Body of pancreas (tissue), 4 donors: Measurements from ENCODE around the gene IRAK4. TPM values are rescaled to one million over a fixed set of nuclear protein-coding genes. Genes with fewer than 3 reads are reported as not detected.

ENCODE experiments used
- ATAC-seq: fragments of 150-250 bp; one replicate; pipeline ENCODE4 v1.9.1; 2016
- DNase-seq, 4 donors: peaks; one replicate each; pipeline ENCODE4 v3.0.0-alpha.2; 2019
- H3K27ac ChIP-seq, 4 donors: fragments of 200-600 bp; sonication (generic); 1 replicate in 3 of 4; 2 replicates in 1 of 4; pipeline versions ENCODE4 v1.5.1 to v1.6.1; 2016 to 2019; ENCODE audit warnings: mild to moderate bottlenecking in 1 of 4, mixed read lengths in 1 of 4, moderate library complexity in 1 of 4
- H3K27me3 ChIP-seq, 2 donors: fragments of 200-600 bp; sonication (generic); one replicate each; pipeline ENCODE4 v1.6.0; 2016; ENCODE audit warnings: mild to moderate bottlenecking in 1 of 2
- H3K36me3 ChIP-seq, 2 donors: fragments of 200-600 bp; sonication (generic); replicated peaks in 1 of 2; 2 replicates each; pipeline ENCODE4 v1.5.1; 2016; ENCODE audit warnings: low read depth in 2 of 2; ENCODE audit not compliant: insufficient read depth in 1 of 2
- H3K4me1 ChIP-seq: fragments of 200-600 bp; sonication (generic); one replicate; pipeline ENCODE4 v1.6.0; 2016
- H3K4me3 ChIP-seq, 2 donors: fragments of 200-600 bp; sonication (generic); 1 replicate in 1 of 2; 2 replicates in 1 of 2; pipeline ENCODE4 v1.5.1; 2016 to 2019
- H3K9me3 ChIP-seq, 3 donors: fragments of 200-600 bp; sonication (generic); 1 replicate in 2 of 3; 2 replicates in 1 of 3; pipeline ENCODE4 v1.5.1; 2016
- POLR2A ChIP-seq, 3 donors: fragments of 450-650 bp; IDR thresholded peaks; one replicate each; pipeline ENCODE4 v1.6.1; 2016; ENCODE audit warnings: antibody characterized with exemption in 3 of 3, mild to moderate bottlenecking in 2 of 3
- WGBS, 2 donors: methylation state at CpG; one replicate each; pipeline ENCODE4 v1.1.5; 2017; 5-methylcytosine and 5-hydroxymethylcytosine counted together
- intact Hi-C: fragments of 100-400 bp; cut with DNase I; formaldehyde crosslinking; loops from one replicate; pipeline ENCODE4 v1.15.1; 2023
- total RNA-seq, 2 donors: library from RNA; depleted of rRNA; stranded (reverse); fragments of >200 nt; gene quantifications; one replicate each; pipeline ENCODE4 v1.1.0, GENCODE V29; 2016
- TF ChIP-seq, protein P1 (sequence below), 7 experiments: fragments of 450-650 bp in 4 of 7; fragments of 200-600 bp in 3 of 7; sonication (generic) in 3 of 7; IDR thresholded peaks; one replicate each; pipeline ENCODE4 v1.5.1; 2016 to 2019; ENCODE audit warnings: antibody characterized with exemption in 7 of 7

IRAK4 gene
- total RNA-seq, 2 donors from 2014 or later: 17.5 to 33.7 TPM

DNA sequence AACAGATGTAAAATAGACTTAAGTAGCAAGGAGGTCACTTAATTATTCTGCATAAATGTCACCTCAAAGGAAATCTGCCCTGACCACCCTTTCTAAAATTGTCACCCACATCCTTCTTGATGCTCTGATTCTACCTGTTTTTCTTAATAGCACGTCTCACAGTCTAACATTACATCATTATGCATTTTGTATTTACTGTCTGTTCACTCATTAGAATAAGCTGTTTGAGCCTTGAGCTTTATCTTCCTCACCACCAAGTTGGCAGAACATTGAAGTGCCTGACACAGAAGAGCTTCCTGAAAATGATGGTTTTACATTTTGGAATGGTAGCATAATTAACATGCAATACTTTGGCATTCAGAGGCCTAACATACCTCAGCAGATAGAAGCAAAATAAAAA, 68.3 kb downstream of the IRAK4 start:
- DNase-seq (no peak), ATAC-seq (no peak)
- no peaks in the 10 kb centered on the region for H3K4me1 ChIP-seq
- 77 to 92% methylated on average over 1 of the region's 1 CpG for WGBS, 2 donors
- H3K27me3 ChIP-seq: no peaks in the 10 kb centered on the region
- TF ChIP-seq, protein P1, sequence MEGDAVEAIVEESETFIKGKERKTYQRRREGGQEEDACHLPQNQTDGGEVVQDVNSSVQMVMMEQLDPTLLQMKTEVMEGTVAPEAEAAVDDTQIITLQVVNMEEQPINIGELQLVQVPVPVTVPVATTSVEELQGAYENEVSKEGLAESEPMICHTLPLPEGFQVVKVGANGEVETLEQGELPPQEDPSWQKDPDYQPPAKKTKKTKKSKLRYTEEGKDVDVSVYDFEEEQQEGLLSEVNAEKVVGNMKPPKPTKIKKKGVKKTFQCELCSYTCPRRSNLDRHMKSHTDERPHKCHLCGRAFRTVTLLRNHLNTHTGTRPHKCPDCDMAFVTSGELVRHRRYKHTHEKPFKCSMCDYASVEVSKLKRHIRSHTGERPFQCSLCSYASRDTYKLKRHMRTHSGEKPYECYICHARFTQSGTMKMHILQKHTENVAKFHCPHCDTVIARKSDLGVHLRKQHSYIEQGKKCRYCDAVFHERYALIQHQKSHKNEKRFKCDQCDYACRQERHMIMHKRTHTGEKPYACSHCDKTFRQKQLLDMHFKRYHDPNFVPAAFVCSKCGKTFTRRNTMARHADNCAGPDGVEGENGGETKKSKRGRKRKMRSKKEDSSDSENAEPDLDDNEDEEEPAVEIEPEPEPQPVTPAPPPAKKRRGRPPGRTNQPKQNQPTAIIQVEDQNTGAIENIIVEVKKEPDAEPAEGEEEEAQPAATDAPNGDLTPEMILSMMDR (IDR thresholded peaks at IDR 0.05): no peak
- TF ChIP-seq POLR2A (IDR thresholded peaks at IDR 0.05): no peak
- intact Hi-C loops: no loop called here
- H3K27ac ChIP-seq: no peak overlapping the region
- H3K9me3 ChIP-seq: no peaks in the 10 kb centered on the region
- H3K36me3 ChIP-seq: no peaks in the 10 kb centered on the region
- no peak overlapping the region for H3K4me3 ChIP-seq

DNA sequence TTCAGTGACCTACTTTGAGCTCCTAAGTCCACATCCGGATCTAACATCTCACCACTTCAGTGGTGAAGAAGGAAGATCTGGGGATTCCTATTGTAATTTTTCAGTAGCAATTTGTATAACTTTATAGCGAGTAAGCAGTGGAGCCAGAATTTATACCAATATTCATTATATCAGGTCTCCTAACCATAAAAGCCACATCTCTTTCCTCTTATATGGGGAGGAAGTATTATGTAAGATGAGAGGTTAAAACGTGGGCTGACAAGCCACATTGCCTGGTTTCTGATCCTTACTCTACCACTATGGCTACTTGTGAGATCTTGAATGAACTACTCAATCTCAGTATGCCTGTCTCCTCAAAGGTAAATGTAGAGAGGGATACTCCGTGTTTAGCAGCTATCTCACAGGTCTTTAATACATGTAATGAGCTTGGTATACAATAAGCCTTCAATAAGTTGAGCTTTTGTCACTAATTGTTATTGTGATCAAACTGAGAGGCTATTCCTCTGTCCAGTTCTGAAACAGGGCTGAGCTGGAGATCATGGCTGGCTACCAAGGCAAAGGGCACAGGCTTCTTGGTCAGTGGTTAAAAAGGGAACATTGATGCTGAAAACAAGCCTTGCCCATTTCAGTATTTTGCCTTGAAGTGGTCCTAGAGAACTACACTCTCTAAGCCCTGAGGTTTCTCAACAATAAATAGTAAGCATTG, 73.9 kb downstream of the IRAK4 start:
- no peak overlapping the region for H3K4me3 ChIP-seq
- H3K36me3 ChIP-seq: no peaks in the 10 kb centered on the region
- ATAC-seq (no peak), DNase-seq (no peak)
- H3K9me3 ChIP-seq: no peaks in the 10 kb centered on the region
- no peaks in the 10 kb centered on the region for H3K27me3 ChIP-seq
- WGBS, 2 donors: 62 to 72% methylated on average over 4 of the region's 4 CpGs
- intact Hi-C loops: no loop called here
- H3K27ac ChIP-seq: no peak overlapping the region
- TF ChIP-seq, protein P1 (IDR thresholded peaks at IDR 0.05): no peak
- no peak for TF ChIP-seq POLR2A (IDR thresholded peaks at IDR 0.05)
- peaks cover 18% of the 10 kb centered on the region for H3K4me1 ChIP-seq

DNA sequence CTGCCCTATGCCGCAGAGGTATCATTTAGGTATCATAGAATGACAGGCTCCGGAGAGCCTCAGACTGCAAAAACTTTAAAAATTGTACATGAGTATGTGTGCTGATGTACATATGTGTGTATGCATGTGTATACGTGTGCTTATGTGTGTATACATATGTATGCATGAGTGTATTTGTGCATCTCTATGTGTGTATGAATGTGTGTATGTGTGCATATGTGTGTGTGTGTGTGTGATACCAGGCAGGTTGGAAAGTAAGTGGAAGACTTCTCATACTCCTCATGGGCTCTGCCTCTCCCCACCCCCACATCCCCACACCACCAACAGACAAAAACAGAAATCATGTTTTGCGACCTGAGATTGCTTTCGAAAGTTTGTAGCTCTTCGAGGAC, 76.5 kb downstream of the IRAK4 start:
- peak overlapping the region; percentile 20 to 37 for H3K4me3 ChIP-seq
- TF ChIP-seq, protein P1 (IDR thresholded peaks at IDR 0.05): no peak
- TF ChIP-seq POLR2A (IDR thresholded peaks at IDR 0.05): no peak
- intact Hi-C loops: no loop called here
- H3K36me3 ChIP-seq: no peaks in the 10 kb centered on the region
- DNase-seq (no peak), ATAC-seq (peak; percentile 4)
- H3K27me3 ChIP-seq: no peaks in the 10 kb centered on the region
- peaks cover 22% of the 10 kb centered on the region for H3K4me1 ChIP-seq
- no peaks in the 10 kb centered on the region for H3K9me3 ChIP-seq
- WGBS, 2 donors: 41% methylated on average over 6 of the region's 6 CpGs
- peak overlapping the region; percentile 82 to 96 (median 94) for H3K27ac ChIP-seq

DNA sequence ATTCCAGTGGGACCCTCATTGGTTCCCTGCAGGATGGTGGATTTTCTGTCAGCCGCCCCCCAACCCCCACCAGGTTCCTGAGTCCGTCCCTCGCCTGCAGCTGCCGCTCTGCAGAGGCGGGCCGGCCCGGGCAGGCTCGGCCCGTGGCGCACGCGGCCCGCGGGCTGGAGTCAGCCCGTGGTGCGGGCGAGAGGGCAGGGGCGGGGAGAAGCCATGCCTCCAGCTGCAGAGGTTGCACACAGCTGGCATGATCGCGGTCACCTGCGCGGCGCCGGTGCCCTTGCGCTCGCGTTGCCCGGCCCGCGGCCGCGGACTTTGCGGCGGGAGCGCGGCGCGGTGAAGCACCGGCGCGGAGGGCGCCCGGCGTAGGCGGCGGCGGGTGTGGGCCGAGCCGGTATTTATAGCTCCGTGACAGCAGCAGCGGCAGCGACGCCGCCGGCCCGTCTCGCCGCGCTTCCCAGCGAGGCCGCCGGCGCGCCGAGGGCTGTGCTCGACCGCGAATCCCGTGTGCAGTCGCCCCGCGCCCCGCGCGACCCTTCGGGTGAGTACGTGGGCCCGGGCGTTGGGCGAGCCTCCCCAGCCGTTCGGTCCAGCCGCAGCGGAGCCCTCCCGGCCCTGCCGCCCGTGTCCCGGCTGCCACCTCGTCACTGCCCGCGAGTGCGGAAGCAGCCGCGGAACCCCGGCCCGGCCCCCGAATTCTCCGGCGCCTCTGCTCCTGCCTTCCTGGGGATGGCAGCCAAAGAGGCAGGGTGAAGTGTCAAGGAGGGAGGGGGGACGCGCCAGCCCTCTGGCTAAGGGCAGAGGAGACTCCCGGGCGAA, 77.1 kb downstream of the IRAK4 start, which contains the start of gene TMEM117:
Gene TMEM117 (plus strand): TSS at position 426 of the 819 bp plus-strand sequence.
- DNase-seq (peak; percentile 77 to 80 (median 78)), ATAC-seq (peak; percentile 89)
- TF ChIP-seq, protein P1 (IDR thresholded peaks at IDR 0.05): no peak
- peak; percentile 72 to 84 (median 74) for TF ChIP-seq POLR2A (IDR thresholded peaks at IDR 0.05)
- Histone ChIP-seq H3K27ac (peak within 1 kb of the TSS; percentile 82 to 96 (median 94)), H3K27me3 (no peaks in the 10 kb centered on the region), H3K4me1 (peaks cover 22% of the 10 kb centered on the region), H3K4me3 (peak within 1 kb of the TSS; percentile 20 to 56), H3K36me3 (no peaks in the 10 kb centered on the region), H3K9me3 (no peaks in the 10 kb centered on the region)
- WGBS, 2 donors: 0% methylated on average over 3 to 96 of the region's 103 CpGs
- intact Hi-C loops: no loop called here
